ENCODE results near the gene AIPL1. TPM values are rescaled to one million over a fixed set of nuclear protein-coding genes. Genes with fewer than 3 reads are reported as not detected.

The AIPL1 gene
- total and polyA plus RNA-seq, 2 donors (not counting 3 experiments of a cell fraction or from before 2014, with no cell fraction given): not detected

DNA sequence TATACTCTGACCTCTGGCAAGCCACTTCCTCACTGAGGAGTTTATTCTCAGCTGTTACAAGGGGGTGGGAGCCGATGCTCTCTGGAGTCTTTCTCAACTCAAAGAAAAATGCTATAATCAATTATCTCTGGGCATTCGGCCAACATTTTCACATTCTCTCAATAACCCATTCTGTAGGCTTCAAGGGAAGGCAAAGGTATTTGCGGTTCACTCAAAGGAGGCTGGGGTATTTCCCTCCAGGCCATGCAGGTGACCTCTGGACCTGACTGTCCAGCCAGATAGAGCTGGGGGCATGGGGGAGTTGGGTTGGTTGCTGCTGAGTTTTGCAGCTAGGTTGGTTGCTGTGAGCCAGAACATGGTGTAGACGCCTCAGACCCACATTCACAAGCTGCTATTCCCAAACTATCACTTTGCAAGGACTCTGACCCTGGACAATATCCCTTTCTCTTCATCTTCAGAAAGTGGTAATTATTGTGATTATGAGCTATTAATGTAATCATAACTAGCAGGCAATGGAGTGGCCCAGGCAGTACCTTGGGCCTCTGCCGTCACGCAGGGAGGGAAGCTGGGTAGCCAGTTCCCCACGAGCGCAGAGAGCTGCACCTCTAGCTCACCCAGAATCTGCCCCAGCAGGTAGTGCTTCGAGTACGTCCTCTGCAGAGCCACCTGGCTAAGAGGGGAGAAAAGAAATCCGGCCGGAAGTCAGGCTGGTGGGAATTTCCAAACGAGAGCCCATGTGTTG lies 42.1 kb downstream of the AIPL1 start:
- BruUV-seq (replicated peaks): no TSS peak
- CTCF ChIA-PET: interaction anchor here (0.5 to 0.6 kb wide), 2 partner anchors 17 to 799 kb away, joined by 3 read pairs; no protein-coding TSS in a partner anchor
- dilution Hi-C loops (cut with MboI; ENCODE audit: extremely low pct_ligation_motif_present, low sequenced_read_pairs): no loop called here

More for the DNA sequence above, 42.1 kb downstream of the AIPL1 start:
- H3K9me1 ChIP-seq (replicated peaks; ENCODE audit: control insufficient read depth, extremely low read depth, insufficient read depth, low read length): no peaks in the 10 kb centered on the region
- H3K4me3 ChIP-seq (replicated peaks in 1 of 3; ENCODE audit: insufficient read depth in 1 of 3, low read depth in 1 of 3, low read length in 3 of 3): no peak overlapping the region
- intact Hi-C loops (cut with micrococcal nuclease): no loop called here
- H2AFZ ChIP-seq (ENCODE audit: low read depth, low read length): no peak overlapping the region
- POLR2A ChIA-PET: no interaction called here
- no peaks in the 10 kb centered on the region for H3K4me1 ChIP-seq (ENCODE audit: control insufficient read depth, extremely low read depth, insufficient read depth, low read length)
- H3K27me3 ChIP-seq (ENCODE audit: control insufficient read depth in 2 of 2, insufficient read depth in 2 of 2, low read length in 2 of 2): peaks cover 0 to 9% of the 10 kb centered on the region in 2 experiments
- H3K79me2 ChIP-seq (ENCODE audit: control insufficient read depth, insufficient read depth, low read length): no peaks in the 10 kb centered on the region
- no peaks in the 10 kb centered on the region for H4K20me1 ChIP-seq (replicated peaks; ENCODE audit: control insufficient read depth, extremely low read depth, insufficient read depth, low read length)
- no peaks in the 10 kb centered on the region for H3K9me3 ChIP-seq (replicated peaks; ENCODE audit: control insufficient read depth, insufficient read depth, low read length)
- no peaks in the 10 kb centered on the region for H3K36me3 ChIP-seq (ENCODE audit: control insufficient read depth in 2 of 2, extremely low read depth in 1 of 2, insufficient read depth in 2 of 2, low read length in 2 of 2)
- H3K27ac ChIP-seq (ENCODE audit: insufficient read depth, low read depth, low read length): no peak overlapping the region
- no peak overlapping the region for H3K4me2 ChIP-seq (ENCODE audit: insufficient read depth, low read length)
- FAIRE-seq (no peak), DNase-seq (ENCODE audit: low read depth, low spot score) (no peak)
- H3K9ac ChIP-seq (replicated peaks; ENCODE audit: extremely low read depth, insufficient read depth, low read length): no peak overlapping the region
- TF ChIP-seq FOS (IDR thresholded peaks at IDR 0.05; ENCODE audit: borderline replicate concordance, insufficient read depth, low read length): no peak
- no peak for TF ChIP-seq EZH2 (IDR thresholded peaks at IDR 0.05; ENCODE audit: borderline replicate concordance, low read depth, low read length, severe bottlenecking)
- no peak for TF ChIP-seq GATA2 (IDR thresholded peaks at IDR 0.05; ENCODE audit: insufficient read depth, insufficient read length, low read depth, low read length)
- TF ChIP-seq, protein P1, sequence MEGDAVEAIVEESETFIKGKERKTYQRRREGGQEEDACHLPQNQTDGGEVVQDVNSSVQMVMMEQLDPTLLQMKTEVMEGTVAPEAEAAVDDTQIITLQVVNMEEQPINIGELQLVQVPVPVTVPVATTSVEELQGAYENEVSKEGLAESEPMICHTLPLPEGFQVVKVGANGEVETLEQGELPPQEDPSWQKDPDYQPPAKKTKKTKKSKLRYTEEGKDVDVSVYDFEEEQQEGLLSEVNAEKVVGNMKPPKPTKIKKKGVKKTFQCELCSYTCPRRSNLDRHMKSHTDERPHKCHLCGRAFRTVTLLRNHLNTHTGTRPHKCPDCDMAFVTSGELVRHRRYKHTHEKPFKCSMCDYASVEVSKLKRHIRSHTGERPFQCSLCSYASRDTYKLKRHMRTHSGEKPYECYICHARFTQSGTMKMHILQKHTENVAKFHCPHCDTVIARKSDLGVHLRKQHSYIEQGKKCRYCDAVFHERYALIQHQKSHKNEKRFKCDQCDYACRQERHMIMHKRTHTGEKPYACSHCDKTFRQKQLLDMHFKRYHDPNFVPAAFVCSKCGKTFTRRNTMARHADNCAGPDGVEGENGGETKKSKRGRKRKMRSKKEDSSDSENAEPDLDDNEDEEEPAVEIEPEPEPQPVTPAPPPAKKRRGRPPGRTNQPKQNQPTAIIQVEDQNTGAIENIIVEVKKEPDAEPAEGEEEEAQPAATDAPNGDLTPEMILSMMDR (IDR thresholded peaks at IDR 0.05; ENCODE audit: extremely low read depth in 1 of 2, insufficient read depth in 1 of 2, low read depth in 1 of 2, low read length in 2 of 2): no peak
- no peak for TF ChIP-seq MYC (IDR thresholded peaks at IDR 0.05; ENCODE audit: low read depth, low read length)
- TF ChIP-seq JUN (IDR thresholded peaks at IDR 0.05; ENCODE audit: borderline replicate concordance, insufficient read depth, insufficient read length, low read depth): no peak
- no peak for TF ChIP-seq POLR2A (IDR thresholded peaks at IDR 0.05; ENCODE audit: low read depth, low read length)
- no peak for TF ChIP-seq POLR2AphosphoS5 (IDR thresholded peaks at IDR 0.05; ENCODE audit: insufficient read depth, low read depth, low read length)
- TF ChIP-seq, protein P2, sequence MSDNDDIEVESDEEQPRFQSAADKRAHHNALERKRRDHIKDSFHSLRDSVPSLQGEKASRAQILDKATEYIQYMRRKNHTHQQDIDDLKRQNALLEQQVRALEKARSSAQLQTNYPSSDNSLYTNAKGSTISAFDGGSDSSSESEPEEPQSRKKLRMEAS (IDR thresholded peaks at IDR 0.05; ENCODE audit: insufficient read depth, insufficient read length): no peak

Measured in endothelial cell of umbilical vein (primary cell).